COLO668 (cell line): ENCODE data around the gene ELOVL6.
"Not testable (repeated sequence)": the region's sequence is repeated elsewhere in the genome, so short reads cannot be mapped to it uniquely, and the experiment has no call there.

Experiments used
- DNase-seq: peaks from one replicate; lab custom pipeline; 2025; ENCODE audit not compliant: unreplicated experiment; lab: John Stamatoyannopoulos, UW

The ELOVL6 gene

GRCh38 chr4:110039164-110039563, 159.3 kb downstream of the ELOVL6 start:
- not testable (repeated sequence) for DNase-seq

GRCh38 chr4:110034026-110034393, 164.4 kb downstream of the ELOVL6 start:
- DNase-seq: no peak

- no peak for DNase-seq
These were observed 164.9 kb downstream of the ELOVL6 start for GRCh38 chr4:110033355-110034025.

- no peak for DNase-seq
These were observed 165.8 kb downstream of the ELOVL6 start for GRCh38 chr4:110032603-110033002.

- DNase-seq: no peak
These were observed 172.7 kb downstream of the ELOVL6 start for GRCh38 chr4:110025718-110026117.

GRCh38 chr4:110025056-110025455, 173.4 kb downstream of the ELOVL6 start:
- DNase-seq: no peak

- no peak for DNase-seq
These were observed 176.0 kb downstream of the ELOVL6 start for GRCh38 chr4:110022457-110022856.

GRCh38 chr4:110020646-110021443, 177.6 kb downstream of the ELOVL6 start:
- no peak for DNase-seq

GRCh38 chr4:110020139-110020538, 178.3 kb downstream of the ELOVL6 start:
- DNase-seq: no peak

GRCh38 chr4:110019153-110019552, 179.3 kb downstream of the ELOVL6 start:
- no peak for DNase-seq

GRCh38 chr4:110014233-110014632, 184.2 kb downstream of the ELOVL6 start:
- no peak for DNase-seq

- DNase-seq: no peak
These were observed 185.5 kb downstream of the ELOVL6 start for GRCh38 chr4:110012917-110013316.

GRCh38 chr4:110010797-110011196, 187.6 kb downstream of the ELOVL6 start:
- DNase-seq: no peak

GRCh38 chr4:110009550-110009949, 188.9 kb downstream of the ELOVL6 start:
- no peak for DNase-seq

GRCh38 chr4:110008540-110008939, 189.9 kb downstream of the ELOVL6 start:
- DNase-seq: no peak

GRCh38 chr4:110007217-110007616, 191.2 kb downstream of the ELOVL6 start:
- no peak for DNase-seq

- no peak for DNase-seq
These were observed 192.9 kb downstream of the ELOVL6 start for GRCh38 chr4:110005461-110006056.

- DNase-seq: no peak
These were observed 193.9 kb downstream of the ELOVL6 start for GRCh38 chr4:110004556-110004955.

GRCh38 chr4:110003401-110004187, 194.8 kb downstream of the ELOVL6 start:
- no peak for DNase-seq

GRCh38 chr4:110002326-110002725, 196.1 kb downstream of the ELOVL6 start:
- no peak for DNase-seq

GRCh38 chr4:109999585-109999912, 198.9 kb downstream of the ELOVL6 start:
- no peak for DNase-seq
